ENCODE results near the gene ADAMTS17. TPM values are rescaled to one million over a fixed set of nuclear protein-coding genes. Genes with fewer than 3 reads are reported as not detected.

ADAMTS17 gene
- total RNA-seq, 1 experiment from 2014 or later, result 1.8 TPM

DNA sequence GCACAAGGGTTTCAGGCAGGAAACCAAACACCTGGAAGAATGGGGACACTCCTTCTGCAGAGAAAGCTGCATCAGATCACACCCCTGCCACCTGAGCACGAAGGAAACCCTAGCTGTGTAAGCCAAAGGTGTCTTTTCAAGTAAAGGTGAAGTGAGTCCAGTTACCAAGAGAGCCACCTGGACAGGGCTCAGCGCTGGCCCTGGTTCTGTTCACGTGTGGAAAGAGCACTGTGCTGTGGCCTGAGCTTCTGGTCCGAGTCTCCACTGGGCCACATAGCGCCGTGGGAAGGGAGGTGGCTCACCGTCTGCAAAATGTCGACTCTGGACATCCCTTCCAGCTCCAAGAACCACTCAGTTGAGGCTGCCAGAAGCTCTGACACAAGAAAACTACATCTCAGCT is 151.1 kb downstream of the ADAMTS17 start:
- CTCF ChIA-PET, result interaction anchor here (0.8 to 2.2 kb wide), 3 partner anchors 16 to 262 kb away, joined by 3 to 5 read pairs (median 3); no protein-coding TSS in a partner anchor
- no peak for DNase-seq (ENCODE audit: low spot score)
- peaks cover 4% of the 10 kb centered on the region; the same call in 1 of the 2 replicates for H3K27me3 Mint-ChIP-seq (ENCODE audit: low read depth)
- POLR2A ChIA-PET, result interaction anchor here (1.1 kb wide), 1 partner anchor 83 kb away, joined by 3 read pairs; no protein-coding TSS in a partner anchor
- peaks cover 25% of the 10 kb centered on the region for H3K4me1 Mint-ChIP-seq
- TF ChIP-seq GRHL2 (CRISPR knock-in tag; IDR thresholded peaks at IDR 0.05; ENCODE audit: insufficient replicate concordance, severe bottlenecking) (no peak), ZNF232 (CRISPR knock-in tag; IDR thresholded peaks at IDR 0.05) (no peak), MXD4 (CRISPR knock-in tag; IDR thresholded peaks at IDR 0.05; ENCODE audit: borderline replicate concordance) (no peak), TEAD1 (CRISPR knock-in tag; IDR thresholded peaks at IDR 0.05) (no peak), SOX15 (CRISPR knock-in tag; IDR thresholded peaks at IDR 0.05) (no peak), FOXJ3 (CRISPR knock-in tag; IDR thresholded peaks at IDR 0.05; ENCODE audit: borderline replicate concordance) (no peak), ZNF263 (CRISPR knock-in tag; IDR thresholded peaks at IDR 0.05; ENCODE audit: low read depth) (no peak)
- TF ChIP-seq, protein P1, sequence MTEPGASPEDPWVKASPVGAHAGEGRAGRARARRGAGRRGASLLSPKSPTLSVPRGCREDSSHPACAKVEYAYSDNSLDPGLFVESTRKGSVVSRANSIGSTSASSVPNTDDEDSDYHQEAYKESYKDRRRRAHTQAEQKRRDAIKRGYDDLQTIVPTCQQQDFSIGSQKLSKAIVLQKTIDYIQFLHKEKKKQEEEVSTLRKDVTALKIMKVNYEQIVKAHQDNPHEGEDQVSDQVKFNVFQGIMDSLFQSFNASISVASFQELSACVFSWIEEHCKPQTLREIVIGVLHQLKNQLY (CRISPR knock-in tag; IDR thresholded peaks at IDR 0.05), result no peak
- TF ChIP-seq, protein P2, sequence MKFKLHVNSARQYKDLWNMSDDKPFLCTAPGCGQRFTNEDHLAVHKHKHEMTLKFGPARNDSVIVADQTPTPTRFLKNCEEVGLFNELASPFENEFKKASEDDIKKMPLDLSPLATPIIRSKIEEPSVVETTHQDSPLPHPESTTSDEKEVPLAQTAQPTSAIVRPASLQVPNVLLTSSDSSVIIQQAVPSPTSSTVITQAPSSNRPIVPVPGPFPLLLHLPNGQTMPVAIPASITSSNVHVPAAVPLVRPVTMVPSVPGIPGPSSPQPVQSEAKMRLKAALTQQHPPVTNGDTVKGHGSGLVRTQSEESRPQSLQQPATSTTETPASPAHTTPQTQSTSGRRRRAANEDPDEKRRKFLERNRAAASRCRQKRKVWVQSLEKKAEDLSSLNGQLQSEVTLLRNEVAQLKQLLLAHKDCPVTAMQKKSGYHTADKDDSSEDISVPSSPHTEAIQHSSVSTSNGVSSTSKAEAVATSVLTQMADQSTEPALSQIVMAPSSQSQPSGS (CRISPR knock-in tag; IDR thresholded peaks at IDR 0.05; ENCODE audit: borderline replicate concordance, low read depth), result no peak
- TF ChIP-seq, protein P3, sequence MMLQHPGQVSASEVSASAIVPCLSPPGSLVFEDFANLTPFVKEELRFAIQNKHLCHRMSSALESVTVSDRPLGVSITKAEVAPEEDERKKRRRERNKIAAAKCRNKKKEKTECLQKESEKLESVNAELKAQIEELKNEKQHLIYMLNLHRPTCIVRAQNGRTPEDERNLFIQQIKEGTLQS (CRISPR knock-in tag; conservative IDR thresholded peaks at IDR 0.05), result no peak
- TF ChIP-seq, protein P4, sequence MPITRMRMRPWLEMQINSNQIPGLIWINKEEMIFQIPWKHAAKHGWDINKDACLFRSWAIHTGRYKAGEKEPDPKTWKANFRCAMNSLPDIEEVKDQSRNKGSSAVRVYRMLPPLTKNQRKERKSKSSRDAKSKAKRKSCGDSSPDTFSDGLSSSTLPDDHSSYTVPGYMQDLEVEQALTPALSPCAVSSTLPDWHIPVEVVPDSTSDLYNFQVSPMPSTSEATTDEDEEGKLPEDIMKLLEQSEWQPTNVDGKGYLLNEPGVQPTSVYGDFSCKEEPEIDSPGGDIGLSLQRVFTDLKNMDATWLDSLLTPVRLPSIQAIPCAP (CRISPR knock-in tag; IDR thresholded peaks at IDR 0.05), result no peak
- H3K36me3 Mint-ChIP-seq, result no peaks in the 10 kb centered on the region
- no peak for ATAC-seq
- no peak overlapping the region for H3K4me3 Mint-ChIP-seq
- no peaks in the 10 kb centered on the region for H3K9me3 Mint-ChIP-seq
- no peak overlapping the region for H3K27ac Mint-ChIP-seq

DNA sequence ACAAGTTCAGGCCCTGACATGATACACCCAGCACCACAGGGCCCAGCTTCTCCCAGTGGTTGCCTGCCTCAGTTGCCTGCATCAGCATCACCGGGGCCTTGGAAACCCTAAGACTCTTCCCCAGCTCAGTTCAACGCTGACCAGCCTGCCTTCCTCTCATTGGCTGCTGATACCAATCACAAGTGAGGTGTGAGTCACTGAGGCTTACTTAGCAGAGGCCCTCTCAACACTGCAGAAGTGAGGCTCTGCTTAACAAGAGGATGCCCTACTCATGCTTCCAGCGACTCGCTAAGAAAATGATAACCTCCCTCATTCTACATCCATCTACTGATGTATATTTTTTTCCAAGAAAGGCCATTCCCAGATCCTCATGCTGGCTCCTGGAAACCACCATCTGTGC is 151.9 kb downstream of the ADAMTS17 start:
- Mint-ChIP-seq H3K36me3 (no peaks in the 10 kb centered on the region), H3K9me3 (no peaks in the 10 kb centered on the region), H3K4me1 (peaks cover 25% of the 10 kb centered on the region), H3K27ac (no peak overlapping the region), H3K4me3 (no peak overlapping the region), H3K27me3 (ENCODE audit: low read depth) (peaks cover 4% of the 10 kb centered on the region; the same call in 1 of the 2 replicates)
- CTCF ChIA-PET, result no interaction called here
- TF ChIP-seq RELA (CRISPR knock-in tag; IDR thresholded peaks at IDR 0.05; ENCODE audit: borderline replicate concordance) (no peak), GRHL2 (CRISPR knock-in tag; IDR thresholded peaks at IDR 0.05; ENCODE audit: insufficient replicate concordance, severe bottlenecking) (no peak), NR2C2 (CRISPR knock-in tag; IDR thresholded peaks at IDR 0.05) (no peak), NFATC4 (CRISPR knock-in tag; IDR thresholded peaks at IDR 0.05) (no peak), SMAD4 (CRISPR knock-in tag; IDR thresholded peaks at IDR 0.05) (no peak), GABPB1 (CRISPR knock-in tag; IDR thresholded peaks at IDR 0.05) (no peak)
- TF ChIP-seq, protein P5, sequence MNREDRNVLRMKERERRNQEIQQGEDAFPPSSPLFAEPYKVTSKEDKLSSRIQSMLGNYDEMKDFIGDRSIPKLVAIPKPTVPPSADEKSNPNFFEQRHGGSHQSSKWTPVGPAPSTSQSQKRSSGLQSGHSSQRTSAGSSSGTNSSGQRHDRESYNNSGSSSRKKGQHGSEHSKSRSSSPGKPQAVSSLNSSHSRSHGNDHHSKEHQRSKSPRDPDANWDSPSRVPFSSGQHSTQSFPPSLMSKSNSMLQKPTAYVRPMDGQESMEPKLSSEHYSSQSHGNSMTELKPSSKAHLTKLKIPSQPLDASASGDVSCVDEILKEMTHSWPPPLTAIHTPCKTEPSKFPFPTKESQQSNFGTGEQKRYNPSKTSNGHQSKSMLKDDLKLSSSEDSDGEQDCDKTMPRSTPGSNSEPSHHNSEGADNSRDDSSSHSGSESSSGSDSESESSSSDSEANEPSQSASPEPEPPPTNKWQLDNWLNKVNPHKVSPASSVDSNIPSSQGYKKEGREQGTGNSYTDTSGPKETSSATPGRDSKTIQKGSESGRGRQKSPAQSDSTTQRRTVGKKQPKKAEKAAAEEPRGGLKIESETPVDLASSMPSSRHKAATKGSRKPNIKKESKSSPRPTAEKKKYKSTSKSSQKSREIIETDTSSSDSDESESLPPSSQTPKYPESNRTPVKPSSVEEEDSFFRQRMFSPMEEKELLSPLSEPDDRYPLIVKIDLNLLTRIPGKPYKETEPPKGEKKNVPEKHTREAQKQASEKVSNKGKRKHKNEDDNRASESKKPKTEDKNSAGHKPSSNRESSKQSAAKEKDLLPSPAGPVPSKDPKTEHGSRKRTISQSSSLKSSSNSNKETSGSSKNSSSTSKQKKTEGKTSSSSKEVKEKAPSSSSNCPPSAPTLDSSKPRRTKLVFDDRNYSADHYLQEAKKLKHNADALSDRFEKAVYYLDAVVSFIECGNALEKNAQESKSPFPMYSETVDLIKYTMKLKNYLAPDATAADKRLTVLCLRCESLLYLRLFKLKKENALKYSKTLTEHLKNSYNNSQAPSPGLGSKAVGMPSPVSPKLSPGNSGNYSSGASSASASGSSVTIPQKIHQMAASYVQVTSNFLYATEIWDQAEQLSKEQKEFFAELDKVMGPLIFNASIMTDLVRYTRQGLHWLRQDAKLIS (CRISPR knock-in tag; IDR thresholded peaks at IDR 0.05; ENCODE audit: borderline replicate concordance), result no peak
- TF ChIP-seq, protein P1 (CRISPR knock-in tag; IDR thresholded peaks at IDR 0.05), result no peak
- TF ChIP-seq, protein P6, sequence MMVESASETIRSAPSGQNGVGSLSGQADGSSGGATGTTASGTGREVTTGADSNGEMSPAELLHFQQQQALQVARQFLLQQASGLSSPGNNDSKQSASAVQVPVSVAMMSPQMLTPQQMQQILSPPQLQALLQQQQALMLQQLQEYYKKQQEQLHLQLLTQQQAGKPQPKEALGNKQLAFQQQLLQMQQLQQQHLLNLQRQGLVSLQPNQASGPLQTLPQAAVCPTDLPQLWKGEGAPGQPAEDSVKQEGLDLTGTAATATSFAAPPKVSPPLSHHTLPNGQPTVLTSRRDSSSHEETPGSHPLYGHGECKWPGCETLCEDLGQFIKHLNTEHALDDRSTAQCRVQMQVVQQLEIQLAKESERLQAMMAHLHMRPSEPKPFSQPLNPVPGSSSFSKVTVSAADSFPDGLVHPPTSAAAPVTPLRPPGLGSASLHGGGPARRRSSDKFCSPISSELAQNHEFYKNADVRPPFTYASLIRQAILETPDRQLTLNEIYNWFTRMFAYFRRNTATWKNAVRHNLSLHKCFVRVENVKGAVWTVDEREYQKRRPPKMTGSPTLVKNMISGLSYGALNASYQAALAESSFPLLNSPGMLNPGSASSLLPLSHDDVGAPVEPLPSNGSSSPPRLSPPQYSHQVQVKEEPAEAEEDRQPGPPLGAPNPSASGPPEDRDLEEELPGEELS (CRISPR knock-in tag; IDR thresholded peaks at IDR 0.05), result no peak
- TF ChIP-seq, protein P7, sequence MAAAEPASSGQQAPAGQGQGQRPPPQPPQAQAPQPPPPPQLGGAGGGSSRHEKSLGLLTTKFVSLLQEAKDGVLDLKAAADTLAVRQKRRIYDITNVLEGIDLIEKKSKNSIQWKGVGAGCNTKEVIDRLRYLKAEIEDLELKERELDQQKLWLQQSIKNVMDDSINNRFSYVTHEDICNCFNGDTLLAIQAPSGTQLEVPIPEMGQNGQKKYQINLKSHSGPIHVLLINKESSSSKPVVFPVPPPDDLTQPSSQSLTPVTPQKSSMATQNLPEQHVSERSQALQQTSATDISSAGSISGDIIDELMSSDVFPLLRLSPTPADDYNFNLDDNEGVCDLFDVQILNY (CRISPR knock-in tag; IDR thresholded peaks at IDR 0.05), result no peak
- no peak for DNase-seq (ENCODE audit: low spot score)
- no peak for ATAC-seq
- POLR2A ChIA-PET, result no interaction called here
